Sigmoid colon (tissue), 7 donors: ENCODE data around the gene ATP5F1E. TPM values are rescaled to one million over a fixed set of nuclear protein-coding genes. Genes with fewer than 3 reads are reported as not detected.
A peak's percentile ranks its signal among the peaks of the same experiment; 100 is the strongest.

Experiments
- DNase-seq: peaks from one replicate; pipeline ENCODE4 v3.0.0-alpha.2; 2019
- H3K27ac ChIP-seq, 4 donors: fragments of 200-600 bp; sonication (generic); one replicate each; pipeline ENCODE4 v1.5.1; 2016 to 2019; ENCODE audit warnings: mild to moderate bottlenecking in 1 of 4
- H3K27me3 ChIP-seq, 3 donors: fragments of 200-600 bp; sonication (generic); one replicate each; pipeline ENCODE4 v1.5.1; 2019; ENCODE audit warnings: mild to moderate bottlenecking in 1 of 3
- H3K36me3 ChIP-seq, 4 donors: fragments of 200-600 bp; sonication (generic); one replicate each; pipeline ENCODE4 v1.5.1; 2016 to 2019
- H3K4me1 ChIP-seq, 4 donors: fragments of 200-600 bp; sonication (generic); one replicate each; pipeline ENCODE4 v1.5.1; 2017 to 2019
- H3K4me3 ChIP-seq, 4 donors: fragments of 200-600 bp; sonication (generic); one replicate each; pipeline ENCODE4 v1.5.1; 2017 to 2019; ENCODE audit warnings: mild to moderate bottlenecking in 2 of 4, moderate library complexity in 1 of 4
- H3K9me3 ChIP-seq, 4 donors: fragments of 200-600 bp in 3 of 4; sonication (generic) in 3 of 4; one replicate each; pipeline versions ENCODE4 v1.5.1 to v1.6.1; 2013 to 2019
- EP300 ChIP-seq, 4 donors: sonication (generic); formaldehyde crosslinking; IDR thresholded peaks; one replicate each; pipeline ENCODE4 v1.6.1; 2017; ENCODE audit warnings: antibody characterized with exemption in 4 of 4
- POLR2A ChIP-seq, 2 donors: fragments of 450-650 bp; IDR thresholded peaks; one replicate each; pipeline ENCODE4 v1.6.1; 2016; ENCODE audit warnings: antibody characterized with exemption in 2 of 2, mild to moderate bottlenecking in 2 of 2, moderate library complexity in 2 of 2
- POLR2AphosphoS5 ChIP-seq, 4 donors: sonication (generic); formaldehyde crosslinking; IDR thresholded peaks; one replicate each; pipeline ENCODE4 v1.6.1; 2017; ENCODE audit warnings: antibody characterized with exemption in 4 of 4
- WGBS, 2 donors: extraction: QIAGEN DNeasy Blood & Tissue Kit; methylation state at CpG; one replicate each; pipeline ENCODE4 v1.1.7; 2013; 5-methylcytosine and 5-hydroxymethylcytosine counted together
- intact Hi-C: fragments of 100-400 bp; cut with DNase I; formaldehyde crosslinking; loops from one replicate; pipeline ENCODE4 v1.15.1; 2023
- polyA plus RNA-seq, 3 donors: library from polyadenylated mRNA; stranded (reverse); fragments of 200-250 nt; gene quantifications; one replicate each; pipeline ENCODE4 v1.2.3, GENCODE V29; 2013
- total RNA-seq, 4 donors: library from RNA; depleted of rRNA; stranded (reverse); fragments of >200 nt; gene quantifications; one replicate each; pipeline ENCODE4 v1.1.0, GENCODE V29; 2016
- TF ChIP-seq, protein P1 (sequence below), 4 experiments: fragments of 450-650 bp in 3 of 4; fragments of 200-600 bp in 1 of 4; IDR thresholded peaks; one replicate each; pipeline ENCODE4 v1.5.1; 2016 to 2019; ENCODE audit warnings: antibody characterized with exemption in 4 of 4, mild to moderate bottlenecking in 3 of 4, moderate library complexity in 2 of 4
- donor health status: healthy with polysubstance abuse.
- donor health status: Bipolar disorder and iron deficiency.
- donor health status: healthy.

Gene ATP5F1E
- total and polyA plus RNA-seq, 7 donors, result 28.5 to 110 (median 57.4) TPM

DNA sequence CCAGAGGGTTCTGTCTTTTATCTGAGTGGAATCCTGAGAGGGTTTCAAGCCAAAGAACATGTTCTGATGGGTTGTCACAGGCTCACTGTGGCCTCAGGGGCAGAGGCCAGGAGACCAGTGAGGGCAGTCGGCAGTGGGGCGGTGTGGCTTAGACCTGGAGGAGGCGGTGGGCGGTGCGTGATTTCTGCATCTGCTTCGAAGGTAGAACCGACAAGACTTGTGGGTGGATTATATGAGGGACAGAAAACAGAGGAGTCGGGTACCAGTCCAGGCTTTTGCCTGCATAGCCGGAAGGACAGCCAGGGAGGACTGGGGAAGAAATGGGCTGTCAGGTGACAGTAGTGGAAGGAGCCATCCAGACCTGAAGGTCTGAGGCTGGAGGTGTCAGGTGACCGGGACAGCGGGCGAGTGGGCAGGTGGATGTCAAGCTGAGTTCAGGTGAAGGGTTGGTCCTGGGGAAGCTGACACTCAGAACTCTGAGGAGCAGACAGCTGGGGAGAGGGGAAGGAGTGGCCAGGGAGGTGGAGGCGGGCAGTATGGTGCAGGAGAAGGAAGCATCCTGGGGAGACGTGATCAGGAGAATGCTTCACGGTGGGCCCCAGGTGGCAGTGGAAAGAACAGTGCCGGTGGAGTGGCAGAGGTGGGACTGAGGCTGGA lies 28.2 kb downstream of the ATP5F1E start:
- no peak for TF ChIP-seq POLR2AphosphoS5 (IDR thresholded peaks at IDR 0.05)
- TF ChIP-seq, protein P1, sequence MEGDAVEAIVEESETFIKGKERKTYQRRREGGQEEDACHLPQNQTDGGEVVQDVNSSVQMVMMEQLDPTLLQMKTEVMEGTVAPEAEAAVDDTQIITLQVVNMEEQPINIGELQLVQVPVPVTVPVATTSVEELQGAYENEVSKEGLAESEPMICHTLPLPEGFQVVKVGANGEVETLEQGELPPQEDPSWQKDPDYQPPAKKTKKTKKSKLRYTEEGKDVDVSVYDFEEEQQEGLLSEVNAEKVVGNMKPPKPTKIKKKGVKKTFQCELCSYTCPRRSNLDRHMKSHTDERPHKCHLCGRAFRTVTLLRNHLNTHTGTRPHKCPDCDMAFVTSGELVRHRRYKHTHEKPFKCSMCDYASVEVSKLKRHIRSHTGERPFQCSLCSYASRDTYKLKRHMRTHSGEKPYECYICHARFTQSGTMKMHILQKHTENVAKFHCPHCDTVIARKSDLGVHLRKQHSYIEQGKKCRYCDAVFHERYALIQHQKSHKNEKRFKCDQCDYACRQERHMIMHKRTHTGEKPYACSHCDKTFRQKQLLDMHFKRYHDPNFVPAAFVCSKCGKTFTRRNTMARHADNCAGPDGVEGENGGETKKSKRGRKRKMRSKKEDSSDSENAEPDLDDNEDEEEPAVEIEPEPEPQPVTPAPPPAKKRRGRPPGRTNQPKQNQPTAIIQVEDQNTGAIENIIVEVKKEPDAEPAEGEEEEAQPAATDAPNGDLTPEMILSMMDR (IDR thresholded peaks at IDR 0.05), result no peak
- DNase-seq, result peak; percentile 40
- Histone ChIP-seq H3K36me3 (peaks cover 0 to 35% (median 17%) of the 10 kb centered on the region in 4 donors), H3K27me3 (no peaks in the 10 kb centered on the region), H3K4me1 (peaks cover 0 to 50% (median 39%) of the 10 kb centered on the region in 4 donors), H3K4me3 (peak overlapping the region in 1 of 4 donors; percentile 81), H3K27ac (peak overlapping the region; percentile 32 to 89 (median 84)), H3K9me3 (no peaks in the 10 kb centered on the region)
- 83 to 88% methylated on average over 16 of the region's 16 CpGs for WGBS, 2 donors
- intact Hi-C loops, result no loop called here

DNA sequence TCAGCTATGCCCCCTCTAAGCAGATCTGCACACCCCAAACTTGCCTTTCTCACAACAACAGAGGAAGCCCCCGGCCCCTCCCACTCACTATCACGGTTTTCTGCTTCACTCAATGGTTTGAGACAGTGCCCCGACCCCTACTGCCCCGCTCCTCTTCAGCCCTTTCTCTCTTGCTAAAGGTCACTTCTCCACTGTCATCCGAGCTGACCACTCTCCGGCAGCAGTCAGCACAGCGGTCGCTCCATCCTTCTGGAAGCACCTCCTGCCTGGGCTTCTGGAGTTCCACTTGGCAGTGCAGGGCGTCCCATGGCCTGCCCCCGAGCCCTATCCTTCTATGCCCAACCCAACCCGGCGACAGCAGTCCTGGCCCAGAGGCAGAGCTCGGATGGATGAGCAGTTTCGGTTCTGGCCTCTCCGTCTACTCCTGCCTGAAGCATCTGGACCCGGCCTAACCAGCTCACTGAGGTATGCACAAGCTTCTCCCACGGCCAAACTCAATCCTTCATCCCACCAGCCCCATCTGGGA lies 29.2 kb downstream of the ATP5F1E start:
- Histone ChIP-seq H3K27ac (no peak overlapping the region), H3K4me1 (peaks cover 0 to 47% (median 39%) of the 10 kb centered on the region in 4 donors), H3K9me3 (no peaks in the 10 kb centered on the region), H3K36me3 (peaks cover 10 to 45% (median 22%) of the 10 kb centered on the region in 4 donors), H3K27me3 (no peaks in the 10 kb centered on the region), H3K4me3 (no peak overlapping the region)
- no peak for TF ChIP-seq EP300 (IDR thresholded peaks at IDR 0.05)
- TF ChIP-seq POLR2A (IDR thresholded peaks at IDR 0.05), result no peak
- TF ChIP-seq, protein P1 (IDR thresholded peaks at IDR 0.05), result no peak
- TF ChIP-seq POLR2AphosphoS5 (IDR thresholded peaks at IDR 0.05), result no peak
- DNase-seq, result no peak
- WGBS, 2 donors, result 91% methylated on average over 17 of the region's 17 CpGs
- intact Hi-C loops, result no loop called here

DNA sequence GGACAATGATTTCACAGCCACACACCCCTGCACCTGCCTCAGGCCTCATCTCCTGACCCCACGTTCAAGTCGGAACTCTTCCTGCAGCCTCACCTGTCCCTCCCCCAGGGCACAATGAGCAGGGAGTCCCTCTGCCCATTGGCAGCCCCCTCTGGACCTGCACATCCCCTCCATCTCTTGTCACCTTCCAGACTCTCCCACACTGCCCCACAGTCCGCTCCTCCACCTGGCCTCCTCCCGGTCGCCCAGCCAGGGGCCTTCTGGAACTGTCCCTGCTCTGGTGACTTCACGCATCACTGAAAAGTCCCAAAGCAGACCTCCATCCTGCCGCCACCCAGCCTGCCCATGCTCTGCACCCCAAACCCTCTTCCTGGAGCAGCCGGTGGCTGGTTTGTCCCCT lies 29.7 kb downstream of the ATP5F1E start:
- peaks cover 0 to 43% (median 35%) of the 10 kb centered on the region in 4 donors for H3K4me1 ChIP-seq
- TF ChIP-seq, protein P1 (IDR thresholded peaks at IDR 0.05), result no peak
- TF ChIP-seq EP300 (IDR thresholded peaks at IDR 0.05) (no peak), POLR2AphosphoS5 (IDR thresholded peaks at IDR 0.05) (no peak)
- H3K4me3 ChIP-seq, result no peak overlapping the region
- no peaks in the 10 kb centered on the region for H3K9me3 ChIP-seq
- WGBS, 2 donors, result 80 to 88% methylated on average over 8 of the region's 8 CpGs
- intact Hi-C loops, result no loop called here
- no peaks in the 10 kb centered on the region for H3K27me3 ChIP-seq
- peaks cover 16 to 51% (median 27%) of the 10 kb centered on the region in 4 donors for H3K36me3 ChIP-seq
- DNase-seq, result no peak
- H3K27ac ChIP-seq, result no peak overlapping the region

DNA sequence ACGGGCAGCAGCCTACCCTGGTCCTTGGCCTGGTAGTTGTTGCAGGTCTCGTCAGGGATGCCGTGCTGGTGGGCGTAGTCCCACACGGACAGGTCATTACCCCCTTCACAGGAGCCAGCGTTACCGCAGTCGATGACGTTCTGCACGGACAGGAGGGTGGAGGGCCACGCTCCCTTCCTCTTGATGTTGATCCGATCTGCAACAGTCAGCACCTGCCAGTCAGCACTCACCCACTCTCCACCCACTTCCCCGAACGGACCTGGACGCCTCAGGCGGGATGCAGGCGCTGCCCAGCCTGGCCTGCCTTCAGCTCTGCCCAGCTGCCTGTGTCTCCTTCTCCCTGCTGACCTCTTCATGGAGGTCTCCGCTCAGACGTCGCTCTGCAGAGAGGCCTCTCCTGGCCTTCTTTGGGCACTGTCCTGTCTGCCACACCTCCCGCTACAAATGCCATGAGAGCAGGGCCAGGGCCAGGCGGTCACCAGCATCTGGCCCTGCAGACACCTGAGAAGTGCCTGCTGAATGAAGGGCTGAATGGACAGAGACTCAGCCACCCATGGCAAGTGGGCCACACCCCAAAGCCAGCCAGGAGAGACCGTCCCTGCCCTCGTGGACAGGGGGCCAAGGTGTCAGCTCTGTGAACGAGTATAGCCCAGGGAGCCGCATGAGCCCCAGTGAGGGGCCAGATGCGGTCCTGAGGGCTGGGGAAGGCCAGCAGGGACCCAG lies 30.5 kb downstream of the ATP5F1E start:
- intact Hi-C loops, result no loop called here
- Histone ChIP-seq H3K9me3 (no peaks in the 10 kb centered on the region), H3K4me1 (peaks cover 0 to 39% (median 33%) of the 10 kb centered on the region in 4 donors), H3K27ac (no peak overlapping the region), H3K4me3 (no peak overlapping the region), H3K27me3 (no peaks in the 10 kb centered on the region), H3K36me3 (peaks cover 23 to 59% (median 34%) of the 10 kb centered on the region in 4 donors)
- no peak for DNase-seq
- WGBS, 2 donors, result 94 to 95% methylated on average over 27 of the region's 27 CpGs
- TF ChIP-seq, protein P1 (IDR thresholded peaks at IDR 0.05), result no peak
- TF ChIP-seq POLR2A (IDR thresholded peaks at IDR 0.05) (peak in 1 of 2 donors; percentile 7), EP300 (IDR thresholded peaks at IDR 0.05) (no peak), POLR2AphosphoS5 (IDR thresholded peaks at IDR 0.05) (no peak)
